NCI-H446 (cell line): ENCODE results near the gene TRIM25.
"Not testable (repeated sequence)": the region's sequence is repeated elsewhere in the genome, so short reads cannot be mapped to it uniquely, and the experiment has no call there.

Experiments used
- DNase-seq, 2 experiments: peaks; one replicate each; lab custom pipeline; 2025; lab: John Stamatoyannopoulos, UW

Gene TRIM25, protein sequence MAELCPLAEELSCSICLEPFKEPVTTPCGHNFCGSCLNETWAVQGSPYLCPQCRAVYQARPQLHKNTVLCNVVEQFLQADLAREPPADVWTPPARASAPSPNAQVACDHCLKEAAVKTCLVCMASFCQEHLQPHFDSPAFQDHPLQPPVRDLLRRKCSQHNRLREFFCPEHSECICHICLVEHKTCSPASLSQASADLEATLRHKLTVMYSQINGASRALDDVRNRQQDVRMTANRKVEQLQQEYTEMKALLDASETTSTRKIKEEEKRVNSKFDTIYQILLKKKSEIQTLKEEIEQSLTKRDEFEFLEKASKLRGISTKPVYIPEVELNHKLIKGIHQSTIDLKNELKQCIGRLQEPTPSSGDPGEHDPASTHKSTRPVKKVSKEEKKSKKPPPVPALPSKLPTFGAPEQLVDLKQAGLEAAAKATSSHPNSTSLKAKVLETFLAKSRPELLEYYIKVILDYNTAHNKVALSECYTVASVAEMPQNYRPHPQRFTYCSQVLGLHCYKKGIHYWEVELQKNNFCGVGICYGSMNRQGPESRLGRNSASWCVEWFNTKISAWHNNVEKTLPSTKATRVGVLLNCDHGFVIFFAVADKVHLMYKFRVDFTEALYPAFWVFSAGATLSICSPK

DNA sequence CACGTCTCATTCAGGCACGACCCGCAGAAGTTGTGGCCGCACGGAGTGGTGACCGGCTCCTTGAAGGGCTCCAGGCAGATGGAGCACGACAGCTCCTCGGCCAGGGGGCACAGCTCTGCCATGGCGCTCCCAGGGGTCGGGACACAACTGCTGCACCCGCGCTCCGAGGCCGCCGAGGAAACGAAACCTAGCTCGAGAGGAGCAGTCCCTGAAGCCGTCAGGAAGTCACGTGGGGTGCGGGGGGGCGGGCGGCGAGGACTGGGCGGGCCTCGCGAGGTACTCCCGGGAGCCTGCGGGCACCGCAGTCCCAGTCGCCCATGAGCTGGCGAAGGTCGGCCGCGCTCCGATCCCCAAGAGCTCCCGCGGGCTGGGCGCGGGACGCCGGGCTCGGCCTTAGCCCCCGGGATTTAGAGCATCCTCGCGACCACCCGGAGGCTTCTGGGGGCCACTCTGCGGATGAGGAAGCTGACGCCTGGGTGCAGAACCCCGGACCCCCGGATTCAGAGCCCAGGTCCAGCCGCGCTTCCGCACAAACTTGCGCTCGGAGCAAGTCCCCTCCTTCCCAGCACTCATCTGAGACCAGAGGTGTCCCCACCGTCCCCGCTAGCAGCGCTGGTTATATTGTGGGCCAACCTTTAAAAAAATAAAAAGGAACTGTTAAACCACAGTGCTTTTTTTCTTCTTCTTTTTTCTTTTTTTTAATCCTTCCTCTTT, at the start of gene TRIM25:
Gene TRIM25 (minus strand): TSS at position 183 of the 714 bp plus-strand sequence. CDS start 61 bp downstream, at position 122.
- peak; percentile 59 to 80 for DNase-seq

DNA sequence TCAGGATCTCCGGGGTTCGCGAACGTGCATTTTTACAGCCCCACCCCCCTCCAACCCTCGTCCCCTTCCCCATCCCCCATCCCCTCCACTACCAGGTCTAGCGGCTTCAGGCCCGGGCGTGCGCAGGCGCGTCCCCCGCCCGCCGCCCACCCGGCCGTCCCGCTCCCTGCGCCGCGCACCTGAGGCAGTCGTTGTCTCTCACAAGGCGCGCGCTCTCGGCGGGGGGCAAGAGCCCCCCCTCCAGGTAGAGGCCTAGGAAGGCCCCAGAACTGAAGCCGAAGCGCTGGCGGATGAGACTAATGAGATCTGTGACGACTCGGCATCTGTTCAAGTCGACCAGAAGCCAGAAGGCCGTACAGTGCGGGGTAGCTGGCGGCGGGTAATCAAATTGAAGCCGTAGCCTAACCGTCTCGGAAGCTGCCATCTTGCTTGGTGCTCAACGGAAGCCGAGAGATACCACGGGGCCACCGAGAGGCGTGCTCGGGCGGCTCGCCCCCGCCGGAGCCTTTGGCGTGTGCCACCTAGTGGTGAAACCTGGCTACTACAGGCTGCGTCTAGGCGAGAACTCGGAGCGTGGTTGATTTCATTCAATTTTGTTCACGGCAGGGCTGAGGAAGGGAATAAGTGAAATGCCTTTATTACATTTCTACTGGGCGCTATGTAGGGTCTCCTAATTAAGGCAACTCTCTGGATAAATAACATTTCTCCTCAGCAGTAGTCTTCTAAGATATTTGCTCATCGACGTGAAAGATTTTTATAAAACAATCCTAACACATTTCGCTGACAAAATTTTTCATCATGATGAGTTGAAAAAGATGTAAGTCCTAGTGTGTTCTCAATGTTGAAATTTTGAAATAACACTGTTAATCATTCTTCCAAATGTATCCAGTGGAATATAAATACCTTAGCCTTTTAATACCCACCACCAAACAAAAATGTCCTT, 47.0 kb upstream of the TRIM25 start, which contains the start of gene COIL:
Gene COIL (minus strand): TSS at position 455 of the 943 bp plus-strand sequence. CDS start 31 bp downstream, at position 424.
- peak; percentile 76 to 95 for DNase-seq

DNA sequence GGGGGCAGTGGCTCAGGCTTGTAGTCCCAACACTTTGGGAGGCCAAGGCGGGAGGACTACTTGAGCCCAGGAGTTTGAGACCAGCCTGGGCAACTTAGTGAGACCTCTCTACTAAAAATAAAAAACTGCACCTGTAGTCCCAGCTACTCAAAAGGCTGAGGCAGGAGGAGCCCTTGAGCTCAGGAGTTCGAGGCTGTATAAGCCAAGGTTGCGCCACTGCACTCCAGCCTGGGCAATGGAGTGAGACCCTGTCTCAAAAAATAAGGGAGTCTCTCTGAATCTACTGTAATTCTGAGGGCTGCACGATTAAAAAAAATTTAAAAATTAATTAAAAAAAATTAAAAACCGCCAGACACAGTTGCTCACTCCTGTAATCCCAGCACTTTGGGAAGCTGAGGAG, 43.1 kb upstream of the TRIM25 start:
- no peak for DNase-seq

DNA sequence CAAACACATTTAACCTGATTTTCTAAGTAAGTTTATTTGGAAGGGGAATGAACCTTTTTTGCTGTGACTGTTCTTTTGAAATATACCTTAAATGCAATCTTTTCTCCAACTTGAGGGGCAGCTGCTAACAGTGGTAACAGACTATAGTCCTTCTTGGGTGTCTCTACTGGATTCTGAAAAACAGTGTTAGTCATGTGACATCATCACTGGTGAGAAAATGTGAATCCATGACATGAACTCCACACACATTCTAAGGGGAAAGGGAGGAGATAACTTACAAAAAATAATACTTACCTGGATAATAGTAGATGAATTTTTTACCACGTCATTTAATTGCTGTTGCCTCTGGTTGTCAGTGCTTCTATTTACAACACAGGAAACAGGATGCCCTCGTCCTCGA, 35.7 kb upstream of the TRIM25 start:
- no peak for DNase-seq

DNA sequence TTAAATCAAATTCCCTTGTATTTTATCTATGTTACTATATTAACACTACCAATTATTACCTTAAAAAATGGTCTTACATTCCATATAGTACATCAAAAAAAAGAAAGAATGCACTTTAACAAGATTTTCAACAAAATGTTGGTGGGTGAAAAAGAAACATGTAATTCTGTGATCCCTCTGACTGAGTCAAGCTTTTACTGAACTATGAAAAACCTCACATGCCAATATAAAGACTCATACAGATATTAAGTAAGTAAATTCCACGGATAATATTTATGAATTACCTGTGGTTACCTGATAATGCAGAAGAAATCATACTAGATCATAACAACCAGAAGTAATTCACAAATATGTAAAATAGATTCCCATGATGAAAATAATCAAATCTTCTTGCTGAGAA, 34.6 kb upstream of the TRIM25 start:
- DNase-seq = no peak

DNA sequence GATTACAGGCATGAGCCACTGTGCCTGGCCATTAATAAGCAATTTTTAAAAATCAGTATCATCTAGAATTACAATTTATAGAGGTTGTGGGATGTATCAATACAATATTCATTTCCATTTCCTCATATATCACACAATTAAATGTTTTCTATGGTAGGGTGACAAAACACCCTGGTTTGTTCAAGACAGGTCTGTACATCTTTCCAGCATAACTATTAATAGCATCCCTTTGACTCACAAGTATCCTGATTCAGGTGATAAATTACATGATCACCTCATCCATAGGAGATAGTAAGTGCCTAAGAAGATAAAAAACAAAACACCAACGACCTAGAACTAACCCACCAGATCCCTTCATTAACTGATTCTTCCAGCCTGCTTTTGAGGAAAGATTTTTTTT, 33.9 kb upstream of the TRIM25 start:
- DNase-seq = no peak

DNA sequence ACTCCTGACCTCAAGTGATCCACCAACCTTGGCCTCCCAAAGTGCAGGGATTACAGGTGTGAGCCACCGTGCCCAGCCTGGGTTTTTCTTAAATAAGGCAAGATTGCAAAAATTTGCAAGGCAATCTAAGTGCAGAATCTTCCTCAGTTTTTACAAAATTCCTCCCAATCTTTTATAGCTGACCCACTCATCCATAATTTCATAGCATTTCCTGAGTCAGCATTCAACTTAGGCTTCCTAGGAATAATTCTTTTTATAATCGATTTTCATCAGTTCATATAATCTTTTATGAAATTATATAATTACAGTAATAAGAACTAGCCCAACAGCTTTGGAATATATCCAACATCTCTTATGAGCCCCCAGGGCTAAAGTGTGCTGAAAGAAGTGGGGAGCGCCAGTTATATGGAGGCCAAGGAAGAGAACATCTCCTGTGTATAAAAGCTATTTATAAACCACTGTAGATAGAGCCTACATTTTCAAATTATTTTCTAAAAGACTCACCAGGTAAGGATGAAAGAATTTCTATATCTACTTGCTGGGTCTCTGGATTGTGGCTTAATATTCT, 32.2 kb upstream of the TRIM25 start:
- DNase-seq = no peak

DNA sequence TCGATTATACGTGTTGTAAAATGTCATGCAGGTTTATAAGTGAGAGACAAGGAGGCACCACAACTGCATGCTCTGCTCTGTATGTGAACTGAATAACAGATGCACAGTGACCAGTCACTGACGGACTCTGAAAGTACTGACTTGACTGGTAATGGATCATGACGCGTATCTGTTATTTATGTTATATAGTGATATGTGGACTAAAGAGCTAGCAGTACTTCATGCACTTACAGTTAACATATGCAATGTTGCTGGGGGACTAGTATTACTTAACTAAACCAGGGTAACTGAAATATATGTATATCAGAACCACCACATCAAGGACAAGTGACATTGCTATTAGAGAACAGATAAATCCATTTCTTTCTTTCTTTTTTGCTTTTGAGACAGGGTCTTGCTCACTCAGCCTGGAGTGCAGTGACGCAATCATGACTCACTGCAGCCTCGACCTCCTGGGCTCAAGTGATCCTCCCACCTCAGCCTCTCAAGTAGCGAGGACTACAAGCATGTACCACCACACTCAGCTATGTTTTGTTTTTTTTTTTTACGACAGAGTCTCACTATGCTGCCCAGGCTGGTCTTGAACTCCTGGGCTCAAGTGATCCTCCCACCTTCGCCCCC, 29.8 kb upstream of the TRIM25 start:
- no peak for DNase-seq

DNA sequence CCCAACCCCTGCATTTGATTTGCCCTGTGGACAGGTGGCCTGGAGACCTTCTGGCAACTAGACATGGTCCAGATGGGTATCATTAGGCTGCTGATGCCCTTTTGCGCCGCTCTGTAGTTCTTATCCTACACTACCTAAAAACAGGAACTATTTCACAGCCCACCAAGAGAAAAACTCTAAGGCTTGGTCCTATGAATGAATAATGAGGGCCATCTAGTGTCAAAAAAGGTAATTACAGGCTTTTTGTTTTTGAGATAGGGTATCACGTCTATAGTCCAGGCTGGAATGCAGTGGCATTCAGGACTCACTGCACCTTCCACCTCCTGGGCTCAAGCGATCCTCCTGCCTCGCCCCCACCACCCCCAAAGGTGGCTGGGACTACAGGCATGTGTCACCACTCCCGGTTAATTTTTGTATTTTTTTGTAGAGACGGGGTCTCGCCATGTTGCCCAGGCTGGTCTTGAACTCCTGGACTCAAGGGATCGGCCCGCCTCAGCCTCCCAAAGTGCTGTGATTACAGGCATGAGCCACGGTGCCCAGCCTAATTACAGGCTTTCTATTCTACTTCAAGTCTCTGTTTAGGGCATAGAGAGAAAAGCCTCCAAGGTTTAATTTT, 26.1 kb upstream of the TRIM25 start:
- peak; percentile 8 to 65 for DNase-seq

DNA sequence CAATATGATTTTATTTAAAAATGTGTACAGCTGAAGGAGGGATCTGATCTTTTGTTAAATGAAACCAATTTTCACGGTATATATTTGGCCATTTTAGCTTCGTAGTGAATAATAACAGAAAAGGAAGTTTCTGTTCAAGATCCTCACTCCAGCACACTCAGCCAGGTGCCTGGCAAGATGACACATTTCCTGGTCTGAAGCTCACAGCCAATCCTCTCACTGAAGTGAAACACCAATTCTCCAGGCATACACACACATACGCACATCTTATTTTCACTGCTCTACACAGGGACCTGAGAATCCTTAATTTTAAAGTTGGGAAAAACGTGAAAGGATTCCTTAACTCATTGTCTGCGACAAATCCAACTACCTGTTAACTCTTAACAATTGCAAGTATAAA, 24.4 kb upstream of the TRIM25 start:
- not testable (repeated sequence) for DNase-seq

DNA sequence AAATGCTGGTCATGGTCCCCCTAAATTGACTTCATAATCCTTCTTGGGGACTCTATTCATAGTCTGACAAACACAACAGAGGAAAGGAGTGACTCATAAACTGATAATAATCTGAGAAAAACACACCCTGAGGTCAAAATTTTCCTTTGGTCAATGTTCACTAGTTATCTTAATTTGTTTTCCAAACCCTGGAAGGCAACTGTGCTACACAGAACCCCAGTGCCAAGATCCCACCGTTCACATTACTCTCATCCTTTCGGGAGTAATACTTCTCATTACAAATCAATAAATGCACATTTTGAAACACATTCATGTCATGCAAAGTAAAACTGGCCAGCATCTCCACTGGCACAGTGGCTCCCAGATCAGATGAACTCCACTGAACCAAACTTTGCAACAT, 23.8 kb upstream of the TRIM25 start:
- no peak for DNase-seq

DNA sequence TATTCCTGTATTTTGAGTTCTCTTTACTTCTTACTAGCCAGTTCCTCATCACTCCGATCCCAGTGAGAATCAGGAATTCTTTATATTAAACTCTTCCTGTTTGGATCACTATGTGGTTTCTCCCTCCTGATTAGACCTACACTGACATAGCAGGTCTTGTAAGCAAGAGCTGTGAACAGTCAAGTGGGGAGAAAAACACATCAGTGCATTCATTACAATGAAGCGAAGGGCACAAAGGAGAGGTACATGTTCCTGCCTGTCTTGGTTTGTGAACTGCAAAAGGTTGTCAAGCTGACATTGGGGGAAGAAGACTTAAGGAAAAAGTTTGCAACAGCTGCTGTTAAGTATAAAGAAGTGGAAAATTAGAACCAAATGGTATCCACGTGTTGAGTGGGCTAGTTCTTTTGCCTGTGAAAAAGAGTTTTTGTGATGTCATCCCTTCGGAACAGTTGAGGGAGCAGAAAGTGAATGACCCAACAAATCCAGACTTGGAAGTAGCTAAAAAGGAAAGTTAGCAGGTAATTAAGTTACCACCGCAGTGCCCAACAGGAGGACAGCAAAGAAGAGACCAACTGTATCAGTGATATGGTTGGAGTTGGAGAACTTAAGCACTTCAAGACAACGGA, 23.0 kb upstream of the TRIM25 start:
- no peak for DNase-seq

DNA sequence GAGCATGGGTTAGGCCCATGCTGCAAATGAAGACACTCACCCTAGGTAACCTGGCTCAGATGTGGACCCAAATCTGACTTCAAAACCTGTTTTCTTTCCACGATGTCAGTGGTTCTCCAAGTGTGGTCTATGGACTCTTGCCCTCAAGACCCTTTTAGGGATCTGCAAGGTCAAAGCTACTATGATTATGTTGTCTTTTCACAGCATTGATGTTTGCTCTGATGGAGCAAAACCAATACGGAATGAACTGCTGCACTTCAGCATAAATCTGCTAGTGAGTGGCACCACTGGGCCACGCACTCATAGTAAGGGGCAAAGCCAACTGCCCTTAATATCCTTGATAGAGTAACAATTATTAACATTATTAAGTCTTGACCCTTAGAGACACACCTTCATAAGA, 21.6 kb upstream of the TRIM25 start:
- no peak for DNase-seq

DNA sequence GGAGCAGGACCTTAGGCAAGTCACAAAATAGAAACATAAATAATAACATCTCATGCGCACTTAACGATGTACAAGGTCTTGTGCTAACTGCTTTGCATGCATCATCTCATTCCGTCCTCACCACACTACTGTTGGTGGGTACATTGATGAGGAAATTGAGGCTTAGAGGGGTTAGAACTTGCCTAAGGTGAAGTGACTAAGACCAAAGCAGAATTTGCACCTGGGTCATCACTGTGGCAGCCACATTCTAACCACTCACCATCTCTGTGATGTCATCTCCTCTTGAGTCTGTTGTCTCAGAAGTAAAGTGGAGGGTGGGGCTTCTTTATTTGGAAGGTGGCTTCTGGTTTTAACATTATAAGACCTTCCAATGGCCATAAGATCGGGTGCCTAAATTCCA, 20.4 kb upstream of the TRIM25 start:
- no peak for DNase-seq

DNA sequence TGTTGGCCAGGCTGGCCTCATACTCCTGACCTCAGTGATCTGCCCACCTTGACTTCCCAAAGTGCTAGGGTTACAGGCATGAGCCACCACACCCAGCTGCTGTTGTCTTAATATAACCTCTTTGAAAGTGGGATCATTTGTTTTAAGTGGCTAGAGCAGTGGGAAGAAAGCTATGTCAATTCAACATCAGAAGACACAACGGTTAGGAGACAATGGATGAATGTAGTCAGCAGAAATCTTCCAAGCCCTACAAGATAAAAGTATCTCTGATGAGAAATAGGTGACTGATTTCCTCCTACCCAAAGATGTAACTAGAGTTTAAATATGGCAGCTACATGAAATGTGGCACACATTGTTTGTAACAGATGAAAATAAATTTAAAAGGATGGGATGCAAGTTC, 20.0 kb upstream of the TRIM25 start:
- no peak for DNase-seq

DNA sequence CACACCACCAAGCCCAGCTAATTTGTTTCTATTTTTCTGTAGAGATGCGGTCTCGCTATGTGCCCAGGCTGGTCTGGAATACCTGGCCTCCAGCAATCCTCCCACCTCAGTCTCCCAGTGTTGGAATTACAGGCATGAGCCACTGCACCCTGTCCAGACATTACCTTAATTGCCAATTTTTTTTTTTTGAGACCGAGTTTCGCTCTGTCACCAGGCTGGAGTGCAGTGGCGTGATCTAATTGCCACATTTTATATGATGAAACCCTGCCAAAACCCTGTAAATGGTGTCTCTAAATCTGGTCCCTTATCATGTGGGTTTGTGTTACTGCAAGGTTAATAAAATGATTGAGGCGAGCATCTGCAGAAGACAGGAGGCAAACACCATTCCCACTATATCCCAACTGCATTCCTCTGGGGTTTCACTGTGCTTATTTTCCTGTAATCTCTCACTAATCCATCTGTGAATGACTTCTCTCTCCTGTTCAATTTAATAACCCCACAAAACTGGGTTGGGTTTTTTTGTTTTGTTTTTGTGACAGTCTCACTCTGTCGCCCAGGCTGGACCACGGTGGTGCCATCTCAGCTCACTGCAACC, 19.4 kb upstream of the TRIM25 start:
- no peak for DNase-seq

DNA sequence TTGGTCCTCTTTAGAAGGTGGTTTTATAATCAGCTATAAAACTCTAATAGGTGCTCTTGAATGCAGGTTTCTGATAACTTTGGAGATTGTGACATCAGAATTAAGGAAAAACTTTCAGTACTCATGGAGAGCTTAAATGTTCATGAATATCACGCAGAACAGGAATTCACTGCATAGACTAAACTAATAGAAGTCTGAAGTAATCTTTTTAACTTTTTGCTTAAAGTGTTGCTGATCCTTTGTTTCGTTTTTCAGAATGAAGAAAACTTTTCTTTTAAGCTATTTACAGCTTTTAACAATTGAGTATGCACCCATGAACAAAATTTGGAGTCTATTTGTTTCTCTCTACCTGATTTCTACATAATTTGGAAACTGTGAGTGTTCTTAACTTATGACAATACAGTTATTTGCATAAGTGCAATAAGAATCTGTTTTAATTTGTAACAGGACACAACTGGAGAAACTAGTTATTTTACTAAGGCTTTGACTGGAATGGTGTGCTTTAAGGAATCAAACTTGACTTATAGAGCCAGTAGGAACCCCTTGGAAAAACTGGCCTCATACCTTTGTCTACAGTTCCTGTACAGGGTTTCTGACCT, 17.0 kb upstream of the TRIM25 start:
- DNase-seq = no peak

DNA sequence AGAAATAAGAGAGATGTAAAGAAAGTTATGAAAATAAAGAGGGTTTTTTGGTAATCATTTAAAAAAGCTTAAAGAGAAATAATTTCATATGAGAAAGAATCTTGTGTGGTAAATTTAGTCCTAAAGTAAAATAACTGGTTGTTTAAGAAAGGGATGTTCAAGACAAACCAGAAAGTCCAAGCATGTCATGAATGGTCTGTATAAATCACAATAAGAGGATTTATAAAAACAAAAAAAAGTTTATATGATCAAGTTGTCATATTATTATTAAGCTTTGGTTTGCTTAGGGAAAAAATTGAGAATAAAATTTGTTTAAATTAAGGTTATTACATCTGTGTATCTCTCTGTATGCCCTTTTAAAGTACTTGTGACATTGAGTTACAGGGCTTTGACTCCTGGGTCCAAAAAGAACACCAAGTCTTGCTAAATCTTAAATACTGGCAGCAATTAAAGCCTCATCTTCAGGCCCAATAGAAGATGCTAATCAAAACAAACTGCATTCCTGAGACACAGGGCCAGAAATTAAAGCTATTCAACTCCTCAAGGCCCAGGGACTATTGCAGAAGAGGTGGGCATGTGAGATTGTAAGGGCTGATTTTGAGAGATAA, 15.6 kb upstream of the TRIM25 start:
- DNase-seq = no peak

DNA sequence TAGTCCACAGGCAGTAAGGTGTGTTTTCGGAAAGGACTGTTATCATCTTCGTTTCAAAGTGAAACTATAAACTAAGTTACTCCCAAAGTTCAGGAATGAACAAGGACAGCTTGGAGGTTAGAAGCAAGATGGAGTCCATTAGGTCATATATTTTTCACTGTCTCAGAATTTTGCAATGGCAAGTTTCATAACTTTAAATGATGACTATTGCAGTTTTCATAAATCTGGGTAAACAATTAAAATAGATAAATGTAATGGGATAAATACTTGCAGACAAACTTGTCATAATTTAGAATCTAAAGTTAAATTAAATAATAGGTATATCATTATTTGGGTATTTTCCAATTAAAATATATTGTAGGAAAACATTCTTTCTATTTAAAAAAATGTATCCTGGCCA, 14.7 kb upstream of the TRIM25 start:
- no peak for DNase-seq
